Erythroblast (primary cell): ENCODE results near the gene FAM209A.

Experiments used
- GATA1 ChIP-seq: IDR thresholded peaks from 2 replicates; pipeline ENCODE4 v1.6.1; 2011; ENCODE audit warnings: low read depth, mild to moderate bottlenecking, control low read depth, low read length, moderate library complexity
- POLR2A ChIP-seq: IDR thresholded peaks from 2 replicates; pipeline ENCODE4 v1.6.1; 2011; ENCODE audit warnings: mild to moderate bottlenecking, low read length

DNA sequence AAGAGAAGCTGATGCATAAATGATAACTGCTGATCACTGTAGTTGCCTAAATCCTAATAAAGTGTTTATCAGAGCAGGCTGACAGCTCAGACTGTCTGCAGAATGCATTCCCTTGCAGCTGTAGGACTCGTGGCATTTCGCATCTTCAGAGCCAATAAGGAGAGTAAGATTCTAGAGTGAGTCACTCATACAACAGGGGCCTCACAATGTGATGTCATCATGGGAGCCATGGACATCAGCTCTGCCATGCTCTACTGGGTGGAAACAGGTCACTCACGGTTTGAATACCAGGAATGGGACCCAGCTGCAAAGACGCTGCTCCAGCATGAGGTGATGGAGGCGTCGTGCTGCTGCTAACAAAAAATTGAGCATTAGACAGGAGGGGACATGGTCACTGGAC, 15.9 kb downstream of the FAM209A start:
- no peak for TF ChIP-seq POLR2A
- no peak for TF ChIP-seq GATA1
